GM12873 (cell line): ENCODE data around the gene EXO1.

ENCODE experiments used
- CTCF ChIP-seq: IDR thresholded peaks from 2 replicates; pipeline ENCODE4 v1.5.1; 2012; ENCODE audit warnings: low read depth, mild to moderate bottlenecking, moderate library complexity, low read length, control low read depth; ENCODE audit not compliant: insufficient read depth; ENCODE audit errors: missing control alignments

The EXO1 gene

DNA sequence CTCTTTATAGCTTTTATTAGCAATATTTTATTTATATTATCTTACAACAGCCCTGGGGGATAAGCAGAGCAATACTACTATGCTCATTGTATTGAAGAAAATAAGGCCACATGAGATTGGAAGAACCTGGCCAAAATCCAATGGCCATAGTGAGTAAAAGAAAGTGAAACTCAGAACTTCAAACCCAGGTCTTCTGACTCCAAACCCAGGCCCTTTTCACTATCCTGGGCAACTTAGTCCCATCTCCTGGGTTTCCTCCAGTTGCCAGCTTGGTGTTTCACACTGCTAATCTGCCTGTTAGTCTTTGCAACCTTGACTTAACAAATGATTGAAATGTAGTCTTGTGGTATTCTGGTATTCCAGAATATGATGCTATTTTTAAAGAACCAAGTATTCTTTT, 22.4 kb upstream of the EXO1 start:
- TF ChIP-seq CTCF = no peak

DNA sequence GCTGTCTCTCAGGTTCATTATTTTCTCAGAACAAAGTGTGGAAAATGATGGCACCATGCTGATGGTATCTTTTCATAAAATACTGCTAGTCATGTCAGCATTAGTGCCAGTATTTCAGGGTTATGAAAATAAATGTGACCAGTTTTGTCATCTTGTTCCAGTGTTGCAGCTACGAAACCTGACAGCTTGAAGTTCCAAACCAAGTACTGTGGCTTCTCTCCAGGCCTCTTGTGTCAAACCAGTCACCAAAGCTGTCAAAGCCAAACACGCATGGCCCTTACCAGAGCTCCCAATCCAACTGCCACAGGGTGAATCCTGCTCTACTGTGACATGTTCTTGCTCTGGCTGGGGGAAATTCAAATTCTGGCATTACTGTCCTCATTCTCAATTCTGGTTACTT, 20.7 kb upstream of the EXO1 start:
- no peak for TF ChIP-seq CTCF

GRCh38 chr1:241828463-241829021, 19.5 kb upstream of the EXO1 start:
- TF ChIP-seq CTCF = no peak

DNA sequence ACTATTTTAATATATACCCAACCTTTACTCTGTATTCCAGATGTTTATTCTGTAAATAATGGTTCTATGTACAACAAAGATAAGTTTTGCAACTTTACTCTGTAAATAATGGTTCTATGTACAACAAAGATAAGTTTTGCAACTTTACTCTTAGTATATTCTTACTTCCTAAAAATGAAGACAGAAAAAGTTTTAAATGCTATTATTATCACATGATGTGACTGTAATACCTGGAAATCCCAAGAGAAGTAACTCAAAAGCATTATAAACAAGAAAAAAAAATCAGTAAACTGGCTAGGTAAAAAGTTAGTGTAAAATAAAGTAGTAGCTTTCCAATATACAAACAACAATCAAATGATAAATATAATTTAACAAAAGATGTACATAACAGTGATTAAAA, 18.5 kb upstream of the EXO1 start:
- TF ChIP-seq CTCF = no peak

DNA sequence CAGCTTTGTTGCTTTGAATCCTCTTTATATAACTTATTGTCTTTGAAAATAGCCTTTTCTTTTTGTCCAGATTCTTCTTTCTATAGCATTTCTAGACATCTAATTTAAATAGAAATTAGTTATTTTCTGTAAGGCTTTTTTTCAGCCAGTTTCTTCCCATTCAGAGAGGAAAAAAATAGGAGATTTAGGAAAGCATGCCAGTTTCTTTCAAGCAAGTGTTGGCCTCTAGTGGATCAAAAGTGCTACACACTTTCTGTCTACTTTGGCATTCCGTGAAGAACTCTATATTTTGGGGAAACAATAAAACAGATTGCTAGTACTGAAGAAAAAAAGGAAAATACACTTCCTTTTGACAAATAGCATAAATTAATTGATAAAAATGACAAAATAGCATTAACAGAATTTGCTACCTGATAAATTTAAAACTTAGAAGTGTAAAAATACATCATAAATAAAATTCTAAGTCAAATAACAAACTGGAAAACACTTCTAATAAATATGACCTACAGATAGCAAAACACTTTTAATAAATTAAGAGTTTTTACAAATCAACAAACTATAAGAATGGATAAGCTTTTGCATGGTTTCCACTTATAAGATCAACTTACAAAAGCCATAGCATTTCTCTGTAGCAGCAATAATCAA, 13.1 kb upstream of the EXO1 start:
- TF ChIP-seq CTCF = peak; percentile 61

DNA sequence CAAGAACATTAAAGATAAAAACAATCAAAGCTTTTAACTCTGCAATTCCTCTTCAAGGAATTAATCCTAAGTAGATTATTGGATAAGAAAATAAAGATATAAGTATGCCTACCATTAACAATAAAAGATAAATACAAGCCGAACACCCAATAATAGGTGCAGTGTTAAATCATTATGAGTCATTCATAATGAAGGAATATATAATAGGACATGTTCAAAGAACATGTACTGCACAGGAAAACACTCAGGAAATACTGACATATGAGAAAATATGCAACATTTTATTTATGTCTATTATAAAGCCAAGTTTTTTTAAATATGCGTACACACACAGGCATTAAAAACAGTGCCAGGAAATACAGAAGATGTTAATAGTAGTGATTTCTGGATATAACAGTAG, 11.1 kb upstream of the EXO1 start:
- TF ChIP-seq CTCF = no peak

GRCh38 chr1:241837416-241837815, 10.6 kb upstream of the EXO1 start:
- TF ChIP-seq CTCF = no peak
